GM12872 (cell line): ENCODE measurements around the gene C5orf58.
A peak's percentile ranks its signal among the peaks of the same experiment; 100 is the strongest.

ENCODE experiments used
- CTCF ChIP-seq: IDR thresholded peaks from 3 replicates; pipeline ENCODE4 v1.5.1; 2011; ENCODE audit warnings: low read depth, mild to moderate bottlenecking, low read length, moderate library complexity; ENCODE audit not compliant: insufficient read depth

The C5orf58 gene

GRCh38 chr5:170268153-170268689, 35.4 kb downstream of the C5orf58 start:
- TF ChIP-seq CTCF, result no peak

GRCh38 chr5:170268884-170269283, 36.1 kb downstream of the C5orf58 start:
- no peak for TF ChIP-seq CTCF

- TF ChIP-seq CTCF, result no peak
Measured at GRCh38 chr5:170269579-170269978, 36.8 kb downstream of the C5orf58 start.

GRCh38 chr5:170270293-170271069, 37.7 kb downstream of the C5orf58 start:
- TF ChIP-seq CTCF, result no peak

GRCh38 chr5:170273968-170274710, 41.4 kb downstream of the C5orf58 start:
- TF ChIP-seq CTCF, result 0 out of 3 replicates have a peak, but pooled peaks have one; percentile 15

GRCh38 chr5:170275376-170275994, 42.7 kb downstream of the C5orf58 start:
- TF ChIP-seq CTCF, result no peak

- no peak for TF ChIP-seq CTCF
Measured at GRCh38 chr5:170276140-170276539, 43.4 kb downstream of the C5orf58 start.
